Stimulated activated CD8-positive, alpha-beta memory T cell treated with anti-CD3 and anti-CD28 coated beads, Interleukin-4, amount 100 ng/mL, for 24 hours (primary cell): ENCODE measurements around the gene RRP1.

Source experiments
- DNase-seq: peaks from one replicate; pipeline ENCODE4 v3.0.0-alpha.2; 2020; ENCODE audit warnings: low read depth

Gene RRP1

DNA sequence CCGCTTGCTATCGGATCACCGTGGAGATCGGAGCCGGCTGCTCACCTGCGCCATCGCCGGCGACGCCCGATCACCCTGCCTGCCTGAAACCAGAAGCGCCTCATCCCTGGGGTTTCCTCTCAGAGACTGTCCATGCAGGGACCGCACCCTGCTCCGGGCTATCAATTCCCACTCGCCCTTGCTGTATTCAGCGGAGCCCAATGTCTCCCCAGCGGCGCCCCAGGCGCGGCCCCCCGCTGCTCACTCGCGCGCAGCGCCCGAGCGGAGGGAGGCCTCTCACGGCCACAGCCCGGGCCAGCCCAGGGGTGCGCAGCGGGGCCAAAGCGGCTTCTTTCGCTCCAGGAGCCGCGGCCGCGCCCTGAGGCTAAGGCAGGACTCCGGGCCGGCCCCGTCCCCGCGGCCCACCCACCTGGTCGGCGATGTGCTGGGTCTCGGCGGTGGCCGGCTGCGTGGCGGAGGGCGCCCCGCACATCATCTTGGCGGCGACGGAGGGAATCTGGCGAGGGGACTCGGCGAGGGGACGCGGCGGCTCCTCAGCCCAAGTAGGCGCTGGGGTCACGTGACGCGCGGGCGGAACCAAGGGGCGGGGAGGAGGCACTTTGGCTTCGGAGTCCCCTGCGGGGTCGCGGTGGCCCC lies 13.5 kb upstream of the RRP1 start, which contains the start of gene CSTB:
CSTB (minus strand) TSS at position 514 of the 636 bp plus-strand sequence; CDS start at position 475, 39 bp downstream.
- peak; percentile 83 for DNase-seq

GRCh38 chr21:43777953-43778352 lies 11.4 kb upstream of the RRP1 start:
- DNase-seq: no peak

- DNase-seq: no peak
Observed at GRCh38 chr21:43778469-43779335, 10.7 kb upstream of the RRP1 start.

DNA sequence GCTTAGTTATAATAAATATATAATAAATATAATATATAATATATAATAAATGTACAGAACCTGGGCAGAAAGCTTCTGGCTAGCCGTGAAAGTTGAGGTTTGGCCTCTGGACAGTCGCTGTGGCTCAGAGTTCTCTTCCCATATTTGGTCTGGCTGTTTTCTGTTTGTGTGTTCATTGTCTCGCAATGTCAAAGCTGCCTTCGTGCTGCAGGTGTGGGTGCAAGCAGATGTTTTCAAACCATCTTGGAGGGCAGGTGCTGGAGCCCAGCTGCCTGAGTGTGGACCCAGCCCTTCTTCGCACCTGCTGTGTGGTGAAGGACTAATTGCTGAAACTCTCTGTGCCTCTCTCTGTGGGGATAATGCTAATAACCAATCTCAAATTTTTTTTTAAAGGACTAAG lies 9.7 kb upstream of the RRP1 start:
- DNase-seq: no peak

GRCh38 chr21:43781846-43782245 lies 7.5 kb upstream of the RRP1 start:
- no peak for DNase-seq

- DNase-seq: no peak
Observed at GRCh38 chr21:43782431-43783097, 6.8 kb upstream of the RRP1 start.

GRCh38 chr21:43783098-43783700 lies 6.2 kb upstream of the RRP1 start:
- DNase-seq: no peak

DNA sequence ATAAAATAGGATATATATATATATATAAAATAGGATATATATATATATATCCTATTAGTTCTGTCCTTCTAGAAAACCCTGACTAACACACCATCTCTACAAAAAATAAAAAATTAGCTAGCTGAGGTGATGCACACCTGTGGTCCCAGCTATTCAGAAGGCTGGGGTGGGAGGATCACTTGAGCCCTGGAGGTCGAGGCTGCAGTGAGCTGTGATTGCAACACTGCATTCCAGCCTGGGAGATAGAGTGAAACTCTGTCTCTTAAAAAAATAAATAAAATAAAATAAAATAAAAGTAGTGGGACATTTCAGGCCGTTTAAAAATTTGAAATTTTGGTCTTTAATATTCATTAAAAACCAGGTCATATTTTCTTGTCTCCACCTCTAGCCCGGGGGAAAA lies 4.2 kb upstream of the RRP1 start:
- no peak for DNase-seq

DNA sequence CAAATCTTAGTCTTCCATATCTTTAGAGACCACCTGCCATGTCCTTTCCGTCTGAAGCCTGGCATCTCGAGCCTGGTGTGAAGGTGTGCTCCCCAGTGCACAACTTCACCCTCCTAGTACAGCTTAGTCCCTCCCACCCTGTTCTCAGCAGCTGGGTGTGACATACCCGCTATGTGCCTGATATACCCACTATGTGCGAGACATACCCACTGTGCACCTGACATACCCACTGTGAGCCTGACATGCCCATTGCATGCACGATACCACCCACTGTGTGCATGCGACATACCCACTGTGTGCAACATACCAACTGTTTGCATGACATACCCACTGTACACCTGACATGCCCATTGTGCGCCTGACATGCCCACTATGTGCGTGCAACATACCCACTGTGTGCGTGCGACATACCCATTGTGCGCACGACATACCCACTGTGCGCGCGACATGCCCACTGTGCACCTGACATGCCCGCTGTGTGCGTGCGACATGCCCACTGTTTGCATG lies 3.0 kb upstream of the RRP1 start:
- no peak for DNase-seq

DNA sequence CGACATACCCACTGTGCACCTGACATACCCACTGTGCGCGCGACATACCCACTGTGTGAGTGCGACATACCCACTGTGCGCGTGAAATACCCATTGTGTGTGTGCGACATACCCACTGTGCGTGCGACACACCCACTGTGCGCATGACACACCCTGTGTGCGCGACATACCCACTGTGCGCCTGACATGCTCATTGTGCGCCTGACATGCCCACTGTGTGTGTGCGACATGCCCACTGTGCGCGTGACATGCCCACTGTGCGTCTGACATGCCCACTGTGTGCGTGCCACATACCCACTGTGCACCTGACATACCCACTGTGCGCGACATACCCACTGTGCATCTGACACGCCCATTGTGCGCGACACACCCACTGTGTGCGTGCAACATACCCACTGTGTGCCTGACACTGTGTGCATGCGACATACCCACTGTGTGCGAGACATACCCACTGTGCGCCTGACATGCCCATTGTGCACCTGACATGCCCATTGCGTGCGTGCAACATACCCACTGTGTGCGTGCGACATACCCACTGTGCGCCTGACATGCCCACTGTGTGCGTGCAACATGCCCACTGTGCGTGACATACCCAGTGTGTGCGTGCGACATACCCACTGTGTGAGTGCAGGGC lies 2.5 kb upstream of the RRP1 start:
- DNase-seq: no peak

DNA sequence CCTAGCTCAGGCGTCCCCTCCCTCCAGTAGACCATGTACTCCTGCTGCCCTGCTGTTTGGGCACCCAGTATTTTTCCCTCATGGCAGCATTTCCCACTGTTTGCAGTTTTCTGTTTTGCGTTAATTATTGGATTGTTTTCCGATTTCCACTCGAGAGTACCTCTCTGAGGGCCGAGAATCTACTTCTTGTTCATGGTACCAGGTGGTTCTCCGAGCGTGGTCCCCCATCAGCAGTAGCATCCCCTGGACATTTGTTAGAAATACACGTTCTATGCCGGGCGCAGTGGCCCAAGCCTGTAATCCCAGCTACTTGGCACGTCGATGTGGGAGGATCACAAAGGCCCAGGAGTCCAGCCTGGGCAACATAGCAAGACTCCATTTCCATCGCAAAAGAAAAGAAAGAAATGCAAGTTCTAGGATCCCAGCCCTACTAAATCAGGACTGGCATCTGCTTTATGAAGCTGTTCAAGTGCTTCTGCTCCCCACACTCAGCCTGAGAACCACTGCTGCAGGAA lies 690 bp downstream of the RRP1 start:
- DNase-seq: no peak

- DNase-seq: no peak
Observed at GRCh38 chr21:43792406-43792805, 3.0 kb downstream of the RRP1 start.

DNA sequence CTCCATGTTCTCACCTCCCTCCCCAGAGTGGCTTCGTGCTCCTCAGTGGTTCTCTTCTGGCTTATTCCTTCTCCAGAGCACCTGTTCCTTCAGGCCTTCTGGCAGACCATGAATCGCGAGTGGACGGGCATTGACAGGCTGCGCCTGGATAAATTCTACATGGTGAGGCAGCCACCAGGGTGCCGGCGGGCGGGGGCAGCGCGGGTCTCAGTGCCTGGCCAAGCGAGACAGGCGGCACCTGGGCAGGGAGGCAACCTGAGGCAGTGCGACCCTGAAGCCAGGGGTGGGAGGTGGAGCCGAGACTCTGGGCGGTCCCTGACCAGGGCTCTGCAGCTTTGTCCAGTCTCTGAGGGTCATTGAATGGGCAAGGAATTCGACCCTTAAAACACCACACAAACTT lies 3.9 kb downstream of the RRP1 start:
- no peak for DNase-seq

- DNase-seq: no peak
Observed at GRCh38 chr21:43794311-43794710, 4.9 kb downstream of the RRP1 start.

- DNase-seq: no peak
Observed at GRCh38 chr21:43794857-43795256, 5.5 kb downstream of the RRP1 start.

DNA sequence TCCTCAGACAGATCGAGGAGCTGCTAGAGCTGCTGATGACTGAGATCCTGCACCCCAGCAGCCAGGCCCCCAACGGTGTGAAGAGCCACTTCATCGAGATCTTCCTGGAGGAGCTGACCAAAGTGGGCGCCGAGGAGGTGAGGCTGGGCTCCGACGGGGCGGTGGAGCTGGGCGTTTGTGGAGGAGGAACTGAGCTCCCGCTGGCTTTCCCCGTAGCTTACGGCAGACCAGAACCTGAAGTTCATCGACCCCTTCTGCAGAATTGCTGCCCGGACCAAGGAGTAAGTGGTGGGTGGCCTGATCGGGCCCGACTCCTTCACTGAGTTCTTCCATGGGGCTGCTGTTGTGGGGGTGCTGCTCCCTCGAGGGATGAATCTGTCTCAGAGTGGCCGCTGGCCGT lies 8.0 kb downstream of the RRP1 start:
- DNase-seq: no peak

- no peak for DNase-seq
Observed at GRCh38 chr21:43797925-43798715, 8.7 kb downstream of the RRP1 start.

GRCh38 chr21:43799301-43799840 lies 10.0 kb downstream of the RRP1 start:
- no peak for DNase-seq

DNA sequence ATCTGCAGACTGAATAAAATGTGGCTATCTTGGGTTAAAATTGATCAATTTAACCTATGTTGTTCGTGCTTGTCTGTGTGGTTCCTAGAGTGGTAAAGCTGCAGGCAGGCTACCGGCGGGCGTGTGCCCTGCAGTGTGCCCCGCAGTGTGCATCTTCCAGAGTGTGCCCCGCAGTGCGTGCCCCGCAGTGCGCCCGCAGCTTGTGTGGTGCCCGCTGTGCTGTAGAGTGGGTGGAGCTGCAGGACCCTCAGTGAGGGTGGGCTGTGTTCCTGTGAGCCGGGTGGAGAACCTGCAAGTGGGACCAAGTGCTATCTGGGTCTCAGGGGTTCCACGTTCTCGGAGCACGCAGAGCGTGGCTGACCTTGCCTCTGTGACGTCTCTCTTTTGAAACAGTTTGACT lies 10.7 kb downstream of the RRP1 start:
- no peak for DNase-seq

- DNase-seq: no peak
Observed at GRCh38 chr21:43800566-43800965, 11.2 kb downstream of the RRP1 start.
